ENCODE measurements around the gene ACR. TPM values are rescaled to one million over a fixed set of nuclear protein-coding genes. Genes with fewer than 3 reads are reported as not detected.

The ACR gene
- polyA plus RNA-seq, 1 of the 3 experiments (the other 2 are of a cell fraction): 0.15 TPM

GRCh38 chr22:50725597-50725996 is 12.4 kb upstream of the ACR start:
- no peaks in the 10 kb centered on the region for H4K20me1 ChIP-seq (ENCODE audit: insufficient read depth)
- POLR2A ChIA-PET: no interaction called here
- no peaks in the 10 kb centered on the region for H3K9me3 ChIP-seq
- CTCF ChIA-PET: interaction anchor here (1.3 kb wide), 1 partner anchor 49 kb away, joined by 4 read pairs; no protein-coding TSS in a partner anchor
- TF ChIP-seq TAF1 (IDR thresholded peaks at IDR 0.05; ENCODE audit: borderline replicate concordance, low read depth, low read length) (no peak), RAD21 (IDR thresholded peaks at IDR 0.05; ENCODE audit: low read length) (no peak), RXRA (IDR thresholded peaks at IDR 0.05; ENCODE audit: borderline replicate concordance, low read depth) (no peak), IRF3 (IDR thresholded peaks at IDR 0.05; ENCODE audit: low read depth, low read length) (no peak)
- no peaks in the 10 kb centered on the region for H3K36me3 ChIP-seq (replicated peaks in 1 of 2; ENCODE audit: control insufficient read depth in 1 of 2, insufficient read depth in 2 of 2, low read length in 1 of 2)
- no peaks in the 10 kb centered on the region for H3K4me1 ChIP-seq (ENCODE audit: control insufficient read depth in 1 of 2, insufficient read depth in 2 of 2, low read depth in 1 of 2, low read length in 1 of 2)
- no peak overlapping the region for H3K4me3 ChIP-seq (ENCODE audit: low read depth in 2 of 2, low read length in 1 of 2)
- H3K9me2 ChIP-seq: no peaks in the 10 kb centered on the region
- no peak overlapping the region for H3K4me2 ChIP-seq
- H3K27ac ChIP-seq (ENCODE audit: low read depth in 2 of 2, low read length in 1 of 2): no peak overlapping the region
- H3K27me3 ChIP-seq (ENCODE audit: insufficient read depth): no peaks in the 10 kb centered on the region
- H3F3A ChIP-seq (replicated peaks; ENCODE audit: insufficient read depth): no peaks in the 10 kb centered on the region
- H3K79me2 ChIP-seq (ENCODE audit: insufficient read depth): no peaks in the 10 kb centered on the region
- H3K9ac ChIP-seq: no peak overlapping the region
- DNase-seq: no peak
- 100% methylated on average over 5 of the region's 7 CpGs for WGBS (ENCODE audit: low lambda C conversion rate)
- no peak overlapping the region for H2AFZ ChIP-seq (ENCODE audit: low read depth)

GRCh38 chr22:50726643-50727340 is 11.2 kb upstream of the ACR start:
- DNase-seq: no peak
- Histone ChIP-seq H2AFZ (ENCODE audit: low read depth) (no peak overlapping the region), H3K79me2 (ENCODE audit: insufficient read depth) (no peaks in the 10 kb centered on the region), H3K4me3 (ENCODE audit: low read depth in 2 of 2, low read length in 1 of 2) (no peak overlapping the region), H3K4me2 (no peak overlapping the region), H3K27ac (ENCODE audit: low read depth in 2 of 2, low read length in 1 of 2) (no peak overlapping the region), H3K9ac (no peak overlapping the region), H3K36me3 (replicated peaks in 1 of 2; ENCODE audit: control insufficient read depth in 1 of 2, insufficient read depth in 2 of 2, low read length in 1 of 2) (no peaks in the 10 kb centered on the region), H3K4me1 (ENCODE audit: control insufficient read depth in 1 of 2, insufficient read depth in 2 of 2, low read depth in 1 of 2, low read length in 1 of 2) (no peaks in the 10 kb centered on the region), H4K20me1 (ENCODE audit: insufficient read depth) (no peaks in the 10 kb centered on the region), H3K9me2 (no peaks in the 10 kb centered on the region), H3K27me3 (ENCODE audit: insufficient read depth) (no peaks in the 10 kb centered on the region), H3K9me3 (no peaks in the 10 kb centered on the region), H3F3A (replicated peaks; ENCODE audit: insufficient read depth) (no peaks in the 10 kb centered on the region)
- WGBS (ENCODE audit: low lambda C conversion rate): 93% methylated on average over 9 of the region's 14 CpGs
- ChIA-PET CTCF (interaction anchor here (0.6 kb wide), 1 partner anchor 10 kb away, joined by 3 read pairs; no protein-coding TSS in a partner anchor), POLR2A (no interaction called here)
- TF ChIP-seq REST (IDR thresholded peaks at IDR 0.05; ENCODE audit: low read depth, low read length) (no peak), RFX5 (IDR thresholded peaks at IDR 0.05; ENCODE audit: low read length) (no peak), NFIC (IDR thresholded peaks at IDR 0.05; ENCODE audit: borderline replicate concordance) (no peak), ELF1 (IDR thresholded peaks at IDR 0.05) (no peak), TCF12 (IDR thresholded peaks at IDR 0.05) (no peak), MXI1 (IDR thresholded peaks at IDR 0.05; ENCODE audit: low read depth, low read length) (no peak), EP300 (IDR thresholded peaks at IDR 0.05; ENCODE audit: borderline replicate concordance in 1 of 2, low read depth in 1 of 2, low read length in 1 of 2) (no peak), RAD21 (IDR thresholded peaks at IDR 0.05; ENCODE audit: low read length) (no peak), TEAD4 (IDR thresholded peaks at IDR 0.05; ENCODE audit: borderline replicate concordance, insufficient read depth) (no peak), ZBTB33 (IDR thresholded peaks at IDR 0.05; ENCODE audit: borderline replicate concordance, low read depth) (no peak), SIN3A (IDR thresholded peaks at IDR 0.05; ENCODE audit: borderline replicate concordance, low read depth, low read length) (no peak), FOXJ3 (CRISPR knock-in tag; IDR thresholded peaks at IDR 0.05) (no peak), CHD2 (IDR thresholded peaks at IDR 0.05; ENCODE audit: low read length, partially characterized antibody) (no peak), FOXM1 (IDR thresholded peaks at IDR 0.05; ENCODE audit: low read depth) (no peak), NRF1 (IDR thresholded peaks at IDR 0.05; ENCODE audit: low read depth, low read length) (no peak), JUND (IDR thresholded peaks at IDR 0.05) (no peak), CTCF (IDR thresholded peaks at IDR 0.05) (no peak)
